Left kidney (tissue), 8 donors: Measurements from ENCODE around the gene TUBGCP2. TPM values are rescaled to one million over a fixed set of nuclear protein-coding genes. Genes with fewer than 3 reads are reported as not detected.

Experiments
- DNase-seq: peaks from one replicate; pipeline ENCODE4 v3.0.0-alpha.2; 2013
- long read RNA-seq, 8 donors: transcript quantifications; one replicate each; lab custom pipeline, GENCODE V29; 2026
- polyA plus RNA-seq: library from polyadenylated mRNA; unstranded; fragments of 120-200 nt; gene quantifications from one replicate; pipeline ENCODE4 v1.2.1, GENCODE V29; 2013; ENCODE audit not compliant: insufficient read length

The TUBGCP2 gene
- polyA plus RNA-seq: 63.9 TPM
- long read RNA-seq, donor 1, full-length matches to known transcripts: 20 of 140 reads
- long read RNA-seq, donor 1, partial matches to known transcripts: 65 of 140 reads
- long read RNA-seq, donor 1, other reads (novel, unspliced or antisense): 55 of 140 reads
- long read RNA-seq, donor 2, full-length matches to known transcripts: 19 of 65 reads
- long read RNA-seq, donor 2, partial matches to known transcripts: 46 of 65 reads
- long read RNA-seq, donor 2, other reads (novel, unspliced or antisense): 0 of 65 reads
- long read RNA-seq, donor 3, full-length matches to known transcripts: 12 of 29 reads
- long read RNA-seq, donor 3, partial matches to known transcripts: 17 of 29 reads
- long read RNA-seq, donor 3, other reads (novel, unspliced or antisense): 0 of 29 reads
- long read RNA-seq, donor 4, partial matches to known transcripts: 0 of 2 reads
- long read RNA-seq, donor 4, other reads (novel, unspliced or antisense): 0 of 2 reads
- long read RNA-seq, donor 5, full-length matches to known transcripts: 21 of 39 reads
- long read RNA-seq, donor 5, partial matches to known transcripts: 18 of 39 reads
- long read RNA-seq, donor 5, other reads (novel, unspliced or antisense): 0 of 39 reads
- long read RNA-seq, donor 6, full-length matches to known transcripts: 15 of 51 reads
- long read RNA-seq, donor 6, partial matches to known transcripts: 36 of 51 reads
- long read RNA-seq, donor 6, other reads (novel, unspliced or antisense): 0 of 51 reads
- long read RNA-seq, donor 7, full-length matches to known transcripts: 35 of 116 reads
- long read RNA-seq, donor 7, partial matches to known transcripts: 81 of 116 reads
- long read RNA-seq, donor 7, other reads (novel, unspliced or antisense): 0 of 116 reads
- long read RNA-seq, donor 8, full-length matches to known transcripts: 4 of 4 reads
- long read RNA-seq, donor 8, partial matches to known transcripts: 0 of 4 reads
- long read RNA-seq, donor 8, other reads (novel, unspliced or antisense): 0 of 4 reads

GRCh38 chr10:133308421-133309099 is at the start of gene TUBGCP2, which contains the start of gene ZNF511:
TUBGCP2 (minus strand) TSS chr10:133308872; CDS start chr10:133302941, 5,931 bp downstream.
ZNF511 (plus strand) TSS chr10:133308914; CDS start chr10:133308944, 30 bp downstream.
- DNase-seq: peak; percentile 84

DNA sequence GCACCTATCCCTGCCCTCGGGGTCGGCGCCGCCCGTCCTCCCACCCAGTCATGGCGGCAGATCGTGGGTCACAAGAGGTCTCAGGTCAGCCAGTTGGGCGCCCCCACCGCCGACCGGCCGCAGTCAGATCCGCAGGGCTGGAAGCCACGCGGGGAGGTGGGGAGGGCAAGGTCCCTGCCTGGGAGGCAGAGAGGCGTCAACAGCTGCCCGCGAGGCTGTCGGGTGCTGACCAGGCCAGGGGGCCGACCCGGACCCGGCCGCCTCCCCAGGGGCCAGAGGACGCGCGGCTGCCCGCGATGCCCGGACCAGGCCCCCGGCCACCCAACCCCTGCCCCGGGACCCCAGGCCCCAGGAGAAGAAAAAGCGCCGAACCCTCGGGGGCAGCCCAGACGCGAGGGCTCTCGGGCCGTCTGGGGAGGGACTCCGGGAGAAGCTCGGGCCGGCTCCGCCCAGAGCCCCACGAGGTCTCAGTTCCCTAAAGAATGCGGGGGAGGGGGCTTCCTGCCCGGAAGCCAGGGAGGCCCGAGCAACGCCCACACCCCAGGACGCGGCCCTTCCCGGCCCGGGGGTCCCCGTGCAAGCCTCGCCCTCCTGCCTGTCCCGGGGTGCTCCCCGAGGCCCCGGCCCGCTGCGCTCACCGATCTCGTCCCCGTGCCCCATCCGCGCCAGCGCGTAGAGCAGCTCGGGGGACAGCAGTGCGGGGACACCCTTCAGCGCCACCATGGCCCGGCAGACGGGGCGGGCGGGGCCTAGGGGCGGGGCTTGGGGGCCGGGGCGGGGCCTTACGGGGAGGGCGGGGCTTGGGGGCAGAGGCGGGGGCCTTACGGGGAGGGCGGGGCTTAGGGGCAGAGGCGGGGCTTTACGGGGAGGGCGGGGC is 48.9 kb upstream of the TUBGCP2 start, which contains the start of gene FUOM:
Gene FUOM (minus strand): TSS at position 735 of the 877 bp plus-strand sequence. CDS start 12 bp downstream, at position 723.
- peak; percentile 81 for DNase-seq

DNA sequence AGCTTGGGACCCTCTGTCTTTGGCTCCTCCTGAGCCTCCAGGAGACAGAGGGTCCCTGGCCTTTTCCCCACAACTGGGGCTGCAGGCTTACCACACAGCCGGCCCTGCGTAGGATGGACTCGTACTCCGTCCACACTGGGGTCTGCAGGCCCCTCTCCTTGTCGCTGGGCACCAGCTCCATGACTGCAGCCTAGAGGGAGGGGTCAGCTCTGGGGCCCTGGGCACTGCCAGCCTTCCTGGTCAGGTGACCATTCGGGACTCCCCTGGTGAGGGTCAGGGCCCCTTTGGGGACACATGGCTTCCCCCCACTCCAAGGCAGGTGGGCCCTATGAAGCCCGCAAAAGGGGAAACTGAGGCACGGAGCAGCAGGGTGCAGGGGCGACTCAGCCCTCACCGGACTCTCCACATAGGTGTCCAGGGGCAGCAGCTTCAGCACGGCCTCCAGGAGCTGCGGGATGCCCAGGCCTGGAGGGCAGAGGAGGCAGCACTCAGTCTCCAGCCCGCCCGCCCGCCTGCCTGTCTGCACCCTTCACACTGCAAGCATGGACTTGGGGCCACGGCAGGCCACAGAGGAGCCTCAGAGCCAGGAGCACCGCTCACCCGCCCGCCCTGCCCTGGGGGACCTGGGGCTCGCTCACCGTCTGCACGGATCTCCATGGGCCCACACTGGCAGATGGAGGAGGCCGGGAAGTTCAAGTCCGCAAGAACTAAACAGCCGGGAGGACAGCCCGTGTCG is 48.0 kb upstream of the TUBGCP2 start:
- DNase-seq: no peak

- no peak for DNase-seq
Observed at GRCh38 chr10:133355991-133356390, 47.3 kb upstream of the TUBGCP2 start.

DNA sequence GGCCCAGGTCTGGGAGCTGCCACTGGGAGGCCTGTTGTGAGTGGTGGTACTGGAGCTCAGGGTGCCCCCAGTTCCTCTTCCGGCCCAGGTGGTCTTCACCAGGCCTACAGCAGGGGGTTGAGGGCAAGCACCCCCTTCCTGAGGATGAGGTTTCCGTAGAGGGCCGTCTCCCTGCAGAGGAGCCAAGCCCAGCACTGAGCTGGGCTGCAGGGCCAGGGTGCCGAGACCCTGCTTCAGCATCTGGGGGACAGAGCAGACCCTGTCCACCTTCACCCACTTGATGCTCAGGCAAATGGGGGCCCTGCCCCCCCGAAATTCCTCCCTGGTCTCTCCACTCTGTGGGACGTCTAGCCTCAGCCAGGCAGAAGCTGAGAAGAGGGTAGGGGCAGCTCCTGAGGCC is 46.6 kb upstream of the TUBGCP2 start:
- no peak for DNase-seq

DNA sequence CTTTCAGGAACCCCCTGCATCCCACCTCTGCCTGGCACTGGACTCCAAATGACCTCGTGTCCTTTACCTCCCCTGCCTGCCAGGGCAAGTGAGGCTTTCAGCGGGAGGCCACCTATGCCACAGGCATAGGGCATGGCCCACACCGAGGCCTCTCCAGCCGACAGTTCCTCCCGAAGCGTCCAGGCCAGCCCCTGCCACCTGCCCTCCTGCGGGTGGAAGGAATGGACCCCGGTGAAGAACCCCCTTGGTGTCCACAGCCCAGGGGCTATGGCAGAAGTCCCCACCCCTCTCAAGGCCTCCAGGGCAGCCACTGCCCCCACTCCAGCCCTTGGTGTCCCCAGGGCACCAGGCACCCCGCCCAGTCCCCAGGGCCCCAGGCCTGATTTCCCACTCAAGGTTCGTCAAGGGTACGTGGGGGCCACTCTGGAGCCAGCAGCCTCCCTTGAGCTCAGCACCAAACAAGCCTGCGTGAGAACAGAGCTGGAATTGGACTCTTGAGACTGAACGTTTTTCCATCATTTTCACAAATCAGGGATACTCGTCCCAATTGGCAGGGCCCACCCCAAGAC is 46.1 kb upstream of the TUBGCP2 start:
- DNase-seq: no peak

GRCh38 chr10:133353988-133354605 is 45.4 kb upstream of the TUBGCP2 start:
- DNase-seq: no peak

DNA sequence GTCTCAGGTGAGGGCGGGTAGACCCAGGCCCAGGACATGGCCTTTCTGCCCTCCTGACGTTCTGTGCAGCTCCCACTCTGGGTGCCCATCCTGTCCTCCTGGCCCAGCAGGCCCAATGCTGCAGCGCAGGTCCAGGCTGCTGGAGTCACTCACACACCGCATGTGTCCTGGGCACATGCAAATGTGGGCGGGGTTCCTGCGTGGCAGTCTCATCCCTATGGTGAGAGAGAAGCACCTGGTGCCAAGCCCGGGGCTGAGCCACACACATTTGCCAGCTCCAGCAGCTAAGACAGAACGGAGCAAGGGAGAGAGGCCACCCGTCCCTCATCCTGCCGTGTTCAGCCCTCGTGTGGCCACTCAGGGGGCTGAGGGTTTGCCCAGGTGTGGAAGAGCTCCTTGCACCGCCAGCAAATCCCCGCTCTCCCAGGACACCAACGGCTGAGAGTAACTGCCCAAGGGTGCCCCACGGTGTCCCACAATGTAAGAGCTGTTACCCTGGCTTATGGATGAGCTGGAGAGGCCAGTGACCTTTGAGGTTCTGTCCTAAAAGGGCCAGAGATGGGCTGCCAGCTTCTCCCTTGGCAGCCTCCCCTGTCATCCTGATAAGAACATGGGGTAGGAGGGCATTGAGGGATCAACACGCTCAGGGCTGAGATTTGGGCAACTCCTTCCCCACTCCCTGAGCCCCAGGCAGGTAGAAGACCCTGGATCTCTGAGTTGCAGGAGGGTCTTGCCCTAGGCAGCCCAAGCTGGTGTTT is 44.7 kb upstream of the TUBGCP2 start:
- DNase-seq: no peak

DNA sequence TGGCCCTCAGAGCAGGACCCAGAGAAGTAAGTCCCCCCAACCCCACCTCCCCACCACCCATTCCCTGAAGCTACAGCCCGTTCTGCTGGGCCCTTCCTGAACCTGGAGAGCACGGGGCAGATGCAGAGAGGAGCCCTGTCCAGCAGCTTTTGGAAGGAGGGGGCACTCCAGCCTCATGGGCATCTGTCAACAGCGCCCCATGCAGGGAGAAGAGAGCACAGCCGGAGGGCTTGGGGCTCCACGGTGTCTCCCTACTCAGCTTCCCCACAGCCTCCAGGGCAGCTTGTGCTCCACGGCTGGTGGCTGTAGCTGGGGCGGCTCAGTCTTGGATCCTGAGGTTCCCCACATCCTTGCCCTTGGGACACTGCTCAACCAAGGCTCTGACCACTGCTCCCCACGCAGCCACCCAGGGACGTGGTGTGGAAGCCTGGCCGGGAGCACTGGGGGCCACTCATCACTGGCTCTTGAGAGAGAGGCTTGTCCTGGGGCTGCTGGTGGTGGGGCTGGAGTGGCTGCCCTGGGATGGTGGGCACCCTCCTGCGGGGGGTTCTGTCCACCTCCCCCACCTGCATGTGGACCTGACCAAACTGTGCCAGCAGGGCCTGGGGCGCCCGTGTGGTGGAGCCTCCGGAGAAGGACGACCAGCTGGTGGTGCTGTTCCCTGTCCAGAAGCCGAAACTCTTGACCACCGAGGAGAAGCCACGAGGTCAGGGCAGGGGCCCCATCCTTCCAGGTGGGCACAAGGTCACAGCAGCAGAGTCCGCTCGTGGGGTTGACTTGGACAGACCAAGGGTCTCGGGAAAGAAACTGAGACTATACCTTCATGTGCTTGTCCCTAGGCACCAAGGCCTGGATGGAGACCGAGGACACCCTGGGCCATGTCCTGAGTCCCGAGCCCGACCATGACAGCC is 43.0 kb upstream of the TUBGCP2 start:
- DNase-seq: no peak

DNA sequence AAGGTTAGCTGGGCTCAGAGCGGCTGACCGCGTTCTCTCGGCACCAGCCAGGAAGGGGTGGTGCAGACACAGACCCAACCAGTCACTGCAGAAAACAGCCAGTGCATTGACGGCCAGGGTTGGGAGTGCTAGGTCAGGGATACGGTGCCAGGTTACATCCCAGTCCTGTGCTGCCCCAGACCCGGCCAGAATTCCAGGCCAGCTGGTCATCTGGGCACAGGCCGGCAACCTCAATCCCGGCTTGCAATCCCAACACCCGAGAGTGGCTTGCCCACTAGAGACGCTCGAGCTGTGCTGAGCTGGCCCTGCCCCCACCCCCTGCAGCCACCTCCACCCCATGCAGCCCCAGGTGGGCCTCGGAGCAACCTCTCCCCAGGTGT is 42.3 kb upstream of the TUBGCP2 start:
- no peak for DNase-seq

DNA sequence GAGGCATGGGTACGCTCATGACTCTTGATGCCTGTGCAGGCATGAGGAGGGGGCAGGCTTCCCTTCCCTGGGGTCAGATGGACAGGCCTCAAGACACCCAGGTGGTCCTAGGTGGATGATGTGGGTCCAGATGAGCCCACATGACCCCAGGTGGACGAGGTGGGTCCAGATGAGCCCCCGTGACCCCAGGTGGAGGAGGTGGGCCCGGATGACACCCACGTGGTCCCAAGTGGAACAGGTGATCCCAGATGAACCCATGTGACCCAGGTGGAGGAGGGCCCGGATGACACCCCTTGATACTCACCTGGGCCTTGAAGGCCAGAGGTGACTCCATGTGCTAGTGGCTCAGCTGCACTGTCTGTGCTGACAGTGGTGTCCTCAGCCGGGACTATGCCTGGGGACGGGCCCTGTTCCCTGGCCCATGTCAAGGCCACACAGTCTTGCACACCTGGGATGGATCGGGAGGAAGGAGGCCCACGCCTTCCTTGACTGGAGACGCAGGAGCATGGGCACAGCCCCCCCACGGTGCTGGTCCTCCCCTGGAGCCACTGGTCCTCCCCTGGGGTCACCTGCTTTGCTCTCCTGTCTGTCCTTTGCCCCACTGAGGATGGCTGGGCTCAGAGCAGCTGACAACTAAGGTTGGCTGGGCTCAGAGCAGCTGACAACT is 41.7 kb upstream of the TUBGCP2 start:
- no peak for DNase-seq

- DNase-seq: no peak
Observed at GRCh38 chr10:133349577-133350011, 40.9 kb upstream of the TUBGCP2 start.

- DNase-seq: no peak
Observed at GRCh38 chr10:133349160-133349568, 40.5 kb upstream of the TUBGCP2 start.

- no peak for DNase-seq
Observed at GRCh38 chr10:133347710-133348517, 39.2 kb upstream of the TUBGCP2 start.

GRCh38 chr10:133346413-133346812 is 37.7 kb upstream of the TUBGCP2 start:
- no peak for DNase-seq

GRCh38 chr10:133344236-133344635 is 35.6 kb upstream of the TUBGCP2 start:
- DNase-seq: no peak
